Glutamatergic neuron (in vitro differentiated cells): ENCODE results near the gene FZR1. TPM values are rescaled to one million over a fixed set of nuclear protein-coding genes. Genes with fewer than 3 reads are reported as not detected.

Experiments
- DNase-seq: peaks from one replicate; pipeline ENCODE4 v3.0.0; 2022
- H3K27ac Mint-ChIP-seq: one replicate; pipeline ENCODE4 v1.8.0; 2020; ENCODE audit warnings: mild to moderate bottlenecking, mixed read lengths, inconsistent platforms; ENCODE audit not compliant: unreplicated experiment
- H3K27me3 Mint-ChIP-seq: one replicate; pipeline ENCODE4 v1.8.0; 2020; ENCODE audit warnings: mild to moderate bottlenecking, moderate library complexity, mixed read lengths, inconsistent platforms; ENCODE audit not compliant: unreplicated experiment
- H3K36me3 Mint-ChIP-seq: one replicate; pipeline ENCODE4 v1.8.0; 2020; ENCODE audit warnings: mild to moderate bottlenecking, mixed read lengths, inconsistent platforms; ENCODE audit not compliant: unreplicated experiment
- H3K4me1 Mint-ChIP-seq: one replicate; pipeline ENCODE4 v1.8.0; 2020; ENCODE audit warnings: mild to moderate bottlenecking, low read depth, mixed read lengths, inconsistent platforms; ENCODE audit not compliant: unreplicated experiment
- H3K4me3 Mint-ChIP-seq: one replicate; pipeline ENCODE4 v1.8.0; 2020; ENCODE audit warnings: mild to moderate bottlenecking, mixed read lengths, inconsistent platforms; ENCODE audit not compliant: unreplicated experiment
- H3K9me3 Mint-ChIP-seq: one replicate; pipeline ENCODE4 v1.8.0; 2020; ENCODE audit warnings: mild to moderate bottlenecking, moderate library complexity, mixed read lengths, inconsistent platforms; ENCODE audit not compliant: unreplicated experiment
- total RNA-seq: library from RNA; stranded (reverse); fragmentation: NEBNext Ultra II Directional; extraction: Animal tissue kit (Norgen Biotek cat#: 25700); gene quantifications from one replicate; pipeline ENCODE4 v1.2.1, GENCODE V29; 2021; ENCODE audit not compliant: unreplicated experiment
- TF ChIP-seq, protein P1 (sequence below): fragments of 200-600 bp; sonication (generic); IDR thresholded peaks from one replicate; pipeline ENCODE4 v1.5.0; 2021; ENCODE audit not compliant: partially characterized antibody, unreplicated experiment

Gene FZR1
- total RNA-seq, 1 donor from 2014 or later = 51.3 TPM

DNA sequence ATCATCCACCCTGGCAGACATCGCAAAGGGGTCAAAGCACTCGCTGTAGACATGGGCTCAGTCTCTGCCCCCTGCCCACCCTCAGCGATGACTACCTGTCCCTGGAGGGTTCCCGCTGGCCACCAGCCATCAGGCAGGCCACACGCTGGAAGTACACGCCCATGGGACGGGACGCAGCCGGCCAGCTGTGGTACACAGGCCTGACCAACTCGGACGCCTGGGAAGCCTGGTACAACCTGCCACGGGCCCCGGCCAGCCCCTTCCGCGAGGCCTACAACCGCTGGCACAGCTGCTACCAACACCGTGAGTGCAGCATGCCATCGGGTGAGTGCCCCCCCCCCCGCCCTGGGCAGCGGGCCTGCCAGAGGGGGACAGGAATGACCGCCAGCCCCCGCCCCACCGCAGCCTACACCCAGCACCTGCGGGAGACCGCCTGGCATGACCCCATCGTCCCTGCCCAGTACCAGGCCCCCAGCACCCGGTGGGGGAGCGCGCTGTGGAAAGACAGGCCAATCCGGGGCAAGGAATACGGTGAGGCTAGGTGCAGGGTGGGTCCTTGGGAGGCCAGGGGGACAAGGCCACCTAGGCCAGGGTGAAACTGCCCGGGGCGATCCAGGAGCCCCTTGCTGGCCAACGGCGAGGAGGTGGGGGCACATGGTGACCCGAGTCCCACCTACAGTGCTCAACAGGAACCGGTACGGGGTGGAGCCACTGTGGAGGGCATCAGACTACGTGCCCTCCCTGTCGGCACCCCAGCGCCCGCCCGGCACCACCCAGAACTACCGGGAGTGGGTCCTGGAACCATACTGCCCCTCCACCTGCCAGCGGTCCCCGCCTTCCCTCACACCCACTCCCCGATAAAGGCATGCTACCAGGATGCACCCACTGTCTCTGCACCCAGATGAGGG lies 37.3 kb downstream of the FZR1 start:
- Mint-ChIP-seq H3K9me3 (peaks cover 13% of the 10 kb centered on the region), H3K27ac (no peak overlapping the region), H3K36me3 (no peaks in the 10 kb centered on the region), H3K4me1 (peaks cover 2% of the 10 kb centered on the region), H3K4me3 (no peak overlapping the region), H3K27me3 (peaks cover 5% of the 10 kb centered on the region)
- DNase-seq = no peak
- TF ChIP-seq, protein P1, sequence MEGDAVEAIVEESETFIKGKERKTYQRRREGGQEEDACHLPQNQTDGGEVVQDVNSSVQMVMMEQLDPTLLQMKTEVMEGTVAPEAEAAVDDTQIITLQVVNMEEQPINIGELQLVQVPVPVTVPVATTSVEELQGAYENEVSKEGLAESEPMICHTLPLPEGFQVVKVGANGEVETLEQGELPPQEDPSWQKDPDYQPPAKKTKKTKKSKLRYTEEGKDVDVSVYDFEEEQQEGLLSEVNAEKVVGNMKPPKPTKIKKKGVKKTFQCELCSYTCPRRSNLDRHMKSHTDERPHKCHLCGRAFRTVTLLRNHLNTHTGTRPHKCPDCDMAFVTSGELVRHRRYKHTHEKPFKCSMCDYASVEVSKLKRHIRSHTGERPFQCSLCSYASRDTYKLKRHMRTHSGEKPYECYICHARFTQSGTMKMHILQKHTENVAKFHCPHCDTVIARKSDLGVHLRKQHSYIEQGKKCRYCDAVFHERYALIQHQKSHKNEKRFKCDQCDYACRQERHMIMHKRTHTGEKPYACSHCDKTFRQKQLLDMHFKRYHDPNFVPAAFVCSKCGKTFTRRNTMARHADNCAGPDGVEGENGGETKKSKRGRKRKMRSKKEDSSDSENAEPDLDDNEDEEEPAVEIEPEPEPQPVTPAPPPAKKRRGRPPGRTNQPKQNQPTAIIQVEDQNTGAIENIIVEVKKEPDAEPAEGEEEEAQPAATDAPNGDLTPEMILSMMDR = no peak

DNA sequence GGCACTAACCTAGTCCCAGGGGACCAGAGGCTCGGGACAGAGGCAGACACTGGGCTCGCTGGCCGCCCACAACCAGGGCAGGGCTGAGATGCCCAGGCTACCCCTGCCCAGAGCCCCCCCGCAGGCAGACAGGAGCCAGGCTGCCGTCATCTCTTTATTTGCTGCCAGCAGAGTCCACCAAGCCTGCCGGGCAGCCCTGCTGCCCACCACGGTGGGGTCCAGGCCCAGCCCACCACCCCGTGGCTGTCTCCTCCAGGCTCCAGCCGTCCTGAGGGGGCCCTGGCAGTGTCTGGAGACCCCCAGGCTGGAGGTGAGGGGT lies 37.9 kb downstream of the FZR1 start:
- DNase-seq = no peak
- Mint-ChIP-seq H3K4me3 (no peak overlapping the region), H3K27ac (no peak overlapping the region), H3K36me3 (no peaks in the 10 kb centered on the region), H3K4me1 (peaks cover 2% of the 10 kb centered on the region), H3K9me3 (peaks cover 11% of the 10 kb centered on the region), H3K27me3 (peaks cover 5% of the 10 kb centered on the region)
- TF ChIP-seq, protein P1 = no peak

DNA sequence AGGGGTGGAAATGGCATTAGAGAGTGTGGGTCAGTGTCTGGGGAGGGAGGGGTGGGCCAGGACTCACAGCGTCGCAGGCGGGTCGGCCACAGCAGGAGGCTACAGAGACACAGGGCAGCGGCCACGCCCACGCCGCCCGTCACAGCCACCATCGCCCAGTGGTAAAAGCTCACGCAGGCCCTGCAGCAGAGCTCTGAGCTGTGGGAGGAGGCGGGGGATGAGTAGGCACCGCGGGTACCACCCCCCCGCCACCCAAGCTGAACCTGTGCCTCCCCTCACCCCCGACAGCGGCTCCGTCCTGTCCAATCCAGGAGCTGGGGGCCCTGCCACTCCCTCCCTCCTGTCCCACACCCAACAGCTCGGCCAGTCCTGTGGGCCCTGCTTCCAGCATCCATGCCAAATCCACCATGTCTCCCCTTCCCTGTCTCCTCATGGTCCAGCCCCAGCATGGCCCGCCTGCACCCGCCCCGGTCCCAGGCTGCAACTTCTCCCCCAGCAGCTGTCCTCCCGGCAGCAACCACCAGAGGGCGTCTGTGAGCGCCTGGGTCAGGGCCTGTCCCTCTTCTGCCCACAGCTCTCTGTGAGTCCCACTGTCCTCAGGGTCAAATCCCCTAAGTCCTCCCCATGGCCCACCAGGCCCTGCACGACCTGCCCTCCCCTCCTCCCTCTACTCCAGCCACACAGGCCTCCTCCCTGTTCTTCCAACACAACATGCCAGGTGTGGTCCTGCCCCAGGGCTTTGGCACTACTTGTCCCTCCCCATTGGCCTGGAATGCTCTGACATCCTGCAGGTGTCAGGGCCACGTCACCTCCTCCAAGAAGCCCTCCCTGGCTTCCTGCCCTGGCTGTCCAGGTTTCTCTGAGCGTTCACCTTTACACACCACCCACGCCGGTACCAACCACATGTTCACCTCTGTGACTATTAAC lies 38.9 kb downstream of the FZR1 start:
- peak; percentile 91 for DNase-seq
- Mint-ChIP-seq H3K4me3 (no peak overlapping the region), H3K4me1 (peaks cover 2% of the 10 kb centered on the region), H3K36me3 (no peaks in the 10 kb centered on the region), H3K9me3 (peaks cover 8% of the 10 kb centered on the region), H3K27ac (no peak overlapping the region), H3K27me3 (peaks cover 5% of the 10 kb centered on the region)
- TF ChIP-seq, protein P1 = peak; percentile 97

DNA sequence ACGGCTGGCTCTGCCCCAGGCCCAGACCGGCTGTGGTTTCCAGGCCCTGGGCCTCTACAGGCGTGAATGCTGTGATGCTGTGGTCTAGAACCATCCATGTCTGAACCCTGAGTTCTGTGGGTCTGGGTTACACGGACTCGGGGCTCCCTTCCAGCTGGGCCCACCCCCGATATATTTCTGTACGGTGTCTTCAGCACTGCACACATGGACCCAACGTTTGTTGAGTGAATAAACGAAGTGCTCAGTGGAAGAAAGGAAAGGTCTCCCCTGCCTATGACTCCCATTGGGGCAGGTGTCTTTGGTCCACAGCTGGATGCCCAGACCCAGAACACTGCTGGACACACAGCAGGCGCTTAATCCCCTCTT lies 39.5 kb downstream of the FZR1 start:
- Mint-ChIP-seq H3K36me3 (no peaks in the 10 kb centered on the region), H3K4me1 (peaks cover 2% of the 10 kb centered on the region), H3K27ac (no peak overlapping the region), H3K9me3 (peaks cover 8% of the 10 kb centered on the region), H3K27me3 (peaks cover 5% of the 10 kb centered on the region), H3K4me3 (no peak overlapping the region)
- TF ChIP-seq, protein P1 = no peak
- DNase-seq = no peak

GRCh38 chr19:3546119-3546518 lies 40.0 kb downstream of the FZR1 start:
- Mint-ChIP-seq H3K36me3 (no peaks in the 10 kb centered on the region), H3K27ac (no peak overlapping the region), H3K27me3 (peaks cover 5% of the 10 kb centered on the region), H3K4me1 (peaks cover 2% of the 10 kb centered on the region), H3K9me3 (peaks cover 8% of the 10 kb centered on the region), H3K4me3 (no peak overlapping the region)
- DNase-seq = no peak
- TF ChIP-seq, protein P1 = no peak
